WTC11 (cell line): ENCODE measurements around the gene GPR156. TPM values are rescaled to one million over a fixed set of nuclear protein-coding genes. Genes with fewer than 3 reads are reported as not detected.

Experiments
- ATAC-seq: fragments of 200-7000 bp; cut with Tn5 transposase; 2 replicates; pipeline ENCODE4 v1.10.0; 2021; ENCODE audit warnings: mild to moderate bottlenecking, moderate library complexity
- CTCF ChIA-PET: fragments of 300-600 bp; sonication (Branson Sonifier 250); formaldehyde crosslinking; loops from one replicate; lab custom pipeline; 2021; ENCODE audit warnings: antibody characterized with exemption; lab: Charles Lee
- POLR2A ChIA-PET: fragments of 350-600 bp; sonication (Branson Sonifier 250); formaldehyde crosslinking; loops from one replicate; lab custom pipeline; 2021; ENCODE audit warnings: antibody characterized with exemption; lab: Charles Lee
- DNase-seq: peaks from one replicate; pipeline ENCODE4 v3.0.0; 2021; ENCODE audit warnings: low spot score
- H3K27ac Mint-ChIP-seq: 2 replicates; pipeline ENCODE4 v1.8.0; 2021; ENCODE audit warnings: mixed read lengths
- H3K27me3 Mint-ChIP-seq: 2 replicates; pipeline ENCODE4 v1.8.0; 2021; ENCODE audit warnings: low read depth, mild to moderate bottlenecking, moderate library complexity, mixed read lengths
- H3K36me3 Mint-ChIP-seq: 2 replicates; pipeline ENCODE4 v1.8.0; 2021; ENCODE audit warnings: mixed read lengths
- H3K4me1 Mint-ChIP-seq: 2 replicates; pipeline ENCODE4 v1.8.0; 2022; ENCODE audit warnings: mixed read lengths
- H3K4me3 Mint-ChIP-seq: 2 replicates; pipeline ENCODE4 v1.8.0; 2021; ENCODE audit warnings: mild to moderate bottlenecking, moderate library complexity, mixed read lengths
- H3K9me3 Mint-ChIP-seq: 2 replicates; pipeline ENCODE4 v1.8.0; 2021; ENCODE audit warnings: mixed read lengths
- ATF1 ChIP-seq: sonication (generic); formaldehyde crosslinking; IDR thresholded peaks from 2 replicates; pipeline ENCODE4 v1.8.1; 2023; ENCODE audit warnings: mild to moderate bottlenecking, moderate library complexity, missing genetic modification reagents
- EMX1 ChIP-seq: fragments of 250-450 bp; sonication (Bioruptor Pico); IDR thresholded peaks from 2 replicates; pipeline ENCODE4 v1.8.0; 2021; ENCODE audit warnings: mild to moderate bottlenecking
- GTF2I ChIP-seq: fragments of 250-450 bp; sonication (Bioruptor Pico); conservative IDR thresholded peaks from 2 replicates; pipeline ENCODE4 v1.4.0; 2021; ENCODE audit warnings: mild to moderate bottlenecking
- NR2C2 ChIP-seq: sonication (generic); formaldehyde crosslinking; IDR thresholded peaks from 2 replicates; pipeline ENCODE4 v1.8.0; 2022; ENCODE audit warnings: mild to moderate bottlenecking, missing genetic modification reagents
- SOX15 ChIP-seq: fragments of 250-450 bp; sonication (Bioruptor Pico); IDR thresholded peaks from 2 replicates; pipeline ENCODE4 v1.9.0; 2021; ENCODE audit warnings: mild to moderate bottlenecking
- ZNF671 ChIP-seq: fragments of 250-450 bp; sonication (Bioruptor Pico); IDR thresholded peaks from 2 replicates; pipeline ENCODE4 v1.8.0; 2021; ENCODE audit warnings: mild to moderate bottlenecking
- total RNA-seq: library from RNA; stranded (reverse); gene quantifications from 3 replicates; pipeline ENCODE4 v1.2.3, GENCODE V29; 2021
- TF ChIP-seq, protein P1 (sequence below): sonication (generic); formaldehyde crosslinking; IDR thresholded peaks from 2 replicates; pipeline ENCODE4 v1.8.0; 2023; ENCODE audit warnings: missing genetic modification reagents, mild to moderate bottlenecking, borderline replicate concordance
- TF ChIP-seq, protein P2 (sequence below): sonication (generic); formaldehyde crosslinking; IDR thresholded peaks from 2 replicates; pipeline ENCODE4 v1.8.0; 2022; ENCODE audit warnings: mild to moderate bottlenecking, missing genetic modification reagents
- TF ChIP-seq, protein P3 (sequence below): fragments of 250-450 bp; sonication (Bioruptor Pico); IDR thresholded peaks from 2 replicates; pipeline ENCODE4 v1.9.0; 2021; ENCODE audit warnings: mild to moderate bottlenecking
- TF ChIP-seq, protein P4 (sequence below): sonication (generic); formaldehyde crosslinking; conservative IDR thresholded peaks from 2 replicates; pipeline ENCODE4 v1.8.1; 2022; ENCODE audit warnings: mild to moderate bottlenecking, missing genetic modification reagents
- TF ChIP-seq, protein P5 (sequence below): sonication (generic); formaldehyde crosslinking; IDR thresholded peaks from 2 replicates; pipeline ENCODE4 v1.8.1; 2022; ENCODE audit warnings: low read depth, mild to moderate bottlenecking, moderate library complexity, missing genetic modification reagents, borderline replicate concordance
- TF ChIP-seq, protein P6 (sequence below): sonication (generic); formaldehyde crosslinking; IDR thresholded peaks from 2 replicates; pipeline ENCODE4 v1.8.1; 2023; ENCODE audit warnings: mild to moderate bottlenecking, missing genetic modification reagents
- TF ChIP-seq, protein P7 (sequence below): fragments of 250-450 bp; sonication (Bioruptor Pico); IDR thresholded peaks from 2 replicates; pipeline ENCODE4 v2.1.2; 2022; ENCODE audit warnings: mild to moderate bottlenecking, moderate library complexity
- TF ChIP-seq, protein P8 (sequence below): sonication (generic); formaldehyde crosslinking; IDR thresholded peaks from 2 replicates; pipeline ENCODE4 v1.8.1; 2023; ENCODE audit warnings: mild to moderate bottlenecking, missing genetic modification reagents, moderate library complexity
- TF ChIP-seq, protein P9 (sequence below): sonication (generic); formaldehyde crosslinking; conservative IDR thresholded peaks from 2 replicates; pipeline ENCODE4 v1.8.1; 2023; ENCODE audit warnings: mild to moderate bottlenecking, low read depth, missing genetic modification reagents, moderate library complexity

GPR156 gene
- total RNA-seq, 1 experiment from 2014 or later, result 0.72 TPM

DNA sequence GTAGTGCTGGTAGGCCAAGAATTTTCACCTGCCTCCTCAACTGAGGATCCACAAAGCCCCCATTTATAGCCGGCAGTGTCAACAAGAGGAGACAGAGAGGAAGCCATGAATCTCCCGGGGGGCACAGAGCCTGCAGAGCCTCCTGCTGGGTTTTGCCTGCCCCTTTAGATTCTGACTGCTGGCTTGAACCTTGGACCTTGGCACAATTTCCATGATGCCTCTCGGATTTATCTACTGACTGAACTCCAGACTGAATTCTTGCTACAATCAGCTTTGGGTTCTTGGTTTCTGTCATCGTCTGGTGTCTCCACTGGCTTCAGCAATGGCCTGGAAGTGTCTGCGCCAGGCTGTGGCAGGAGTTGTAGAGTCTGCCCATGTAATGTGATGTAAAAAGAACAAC lies 80.7 kb downstream of the GPR156 start (continued):
- TF ChIP-seq, protein P1, sequence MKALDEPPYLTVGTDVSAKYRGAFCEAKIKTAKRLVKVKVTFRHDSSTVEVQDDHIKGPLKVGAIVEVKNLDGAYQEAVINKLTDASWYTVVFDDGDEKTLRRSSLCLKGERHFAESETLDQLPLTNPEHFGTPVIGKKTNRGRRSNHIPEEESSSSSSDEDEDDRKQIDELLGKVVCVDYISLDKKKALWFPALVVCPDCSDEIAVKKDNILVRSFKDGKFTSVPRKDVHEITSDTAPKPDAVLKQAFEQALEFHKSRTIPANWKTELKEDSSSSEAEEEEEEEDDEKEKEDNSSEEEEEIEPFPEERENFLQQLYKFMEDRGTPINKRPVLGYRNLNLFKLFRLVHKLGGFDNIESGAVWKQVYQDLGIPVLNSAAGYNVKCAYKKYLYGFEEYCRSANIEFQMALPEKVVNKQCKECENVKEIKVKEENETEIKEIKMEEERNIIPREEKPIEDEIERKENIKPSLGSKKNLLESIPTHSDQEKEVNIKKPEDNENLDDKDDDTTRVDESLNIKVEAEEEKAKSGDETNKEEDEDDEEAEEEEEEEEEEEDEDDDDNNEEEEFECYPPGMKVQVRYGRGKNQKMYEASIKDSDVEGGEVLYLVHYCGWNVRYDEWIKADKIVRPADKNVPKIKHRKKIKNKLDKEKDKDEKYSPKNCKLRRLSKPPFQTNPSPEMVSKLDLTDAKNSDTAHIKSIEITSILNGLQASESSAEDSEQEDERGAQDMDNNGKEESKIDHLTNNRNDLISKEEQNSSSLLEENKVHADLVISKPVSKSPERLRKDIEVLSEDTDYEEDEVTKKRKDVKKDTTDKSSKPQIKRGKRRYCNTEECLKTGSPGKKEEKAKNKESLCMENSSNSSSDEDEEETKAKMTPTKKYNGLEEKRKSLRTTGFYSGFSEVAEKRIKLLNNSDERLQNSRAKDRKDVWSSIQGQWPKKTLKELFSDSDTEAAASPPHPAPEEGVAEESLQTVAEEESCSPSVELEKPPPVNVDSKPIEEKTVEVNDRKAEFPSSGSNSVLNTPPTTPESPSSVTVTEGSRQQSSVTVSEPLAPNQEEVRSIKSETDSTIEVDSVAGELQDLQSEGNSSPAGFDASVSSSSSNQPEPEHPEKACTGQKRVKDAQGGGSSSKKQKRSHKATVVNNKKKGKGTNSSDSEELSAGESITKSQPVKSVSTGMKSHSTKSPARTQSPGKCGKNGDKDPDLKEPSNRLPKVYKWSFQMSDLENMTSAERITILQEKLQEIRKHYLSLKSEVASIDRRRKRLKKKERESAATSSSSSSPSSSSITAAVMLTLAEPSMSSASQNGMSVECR, result no peak
- TF ChIP-seq, protein P2, sequence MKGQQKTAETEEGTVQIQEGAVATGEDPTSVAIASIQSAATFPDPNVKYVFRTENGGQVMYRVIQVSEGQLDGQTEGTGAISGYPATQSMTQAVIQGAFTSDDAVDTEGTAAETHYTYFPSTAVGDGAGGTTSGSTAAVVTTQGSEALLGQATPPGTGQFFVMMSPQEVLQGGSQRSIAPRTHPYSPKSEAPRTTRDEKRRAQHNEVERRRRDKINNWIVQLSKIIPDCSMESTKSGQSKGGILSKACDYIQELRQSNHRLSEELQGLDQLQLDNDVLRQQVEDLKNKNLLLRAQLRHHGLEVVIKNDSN (CRISPR knock-in tag), result no peak
- TF ChIP-seq, protein P3, sequence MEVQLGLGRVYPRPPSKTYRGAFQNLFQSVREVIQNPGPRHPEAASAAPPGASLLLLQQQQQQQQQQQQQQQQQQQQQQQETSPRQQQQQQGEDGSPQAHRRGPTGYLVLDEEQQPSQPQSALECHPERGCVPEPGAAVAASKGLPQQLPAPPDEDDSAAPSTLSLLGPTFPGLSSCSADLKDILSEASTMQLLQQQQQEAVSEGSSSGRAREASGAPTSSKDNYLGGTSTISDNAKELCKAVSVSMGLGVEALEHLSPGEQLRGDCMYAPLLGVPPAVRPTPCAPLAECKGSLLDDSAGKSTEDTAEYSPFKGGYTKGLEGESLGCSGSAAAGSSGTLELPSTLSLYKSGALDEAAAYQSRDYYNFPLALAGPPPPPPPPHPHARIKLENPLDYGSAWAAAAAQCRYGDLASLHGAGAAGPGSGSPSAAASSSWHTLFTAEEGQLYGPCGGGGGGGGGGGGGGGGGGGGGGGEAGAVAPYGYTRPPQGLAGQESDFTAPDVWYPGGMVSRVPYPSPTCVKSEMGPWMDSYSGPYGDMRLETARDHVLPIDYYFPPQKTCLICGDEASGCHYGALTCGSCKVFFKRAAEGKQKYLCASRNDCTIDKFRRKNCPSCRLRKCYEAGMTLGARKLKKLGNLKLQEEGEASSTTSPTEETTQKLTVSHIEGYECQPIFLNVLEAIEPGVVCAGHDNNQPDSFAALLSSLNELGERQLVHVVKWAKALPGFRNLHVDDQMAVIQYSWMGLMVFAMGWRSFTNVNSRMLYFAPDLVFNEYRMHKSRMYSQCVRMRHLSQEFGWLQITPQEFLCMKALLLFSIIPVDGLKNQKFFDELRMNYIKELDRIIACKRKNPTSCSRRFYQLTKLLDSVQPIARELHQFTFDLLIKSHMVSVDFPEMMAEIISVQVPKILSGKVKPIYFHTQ, result no peak
- TF ChIP-seq GTF2I (CRISPR knock-in tag), result no peak
- TF ChIP-seq ZNF671, result no peak
- no peak for TF ChIP-seq NR2C2 (CRISPR knock-in tag)
- TF ChIP-seq, protein P4, sequence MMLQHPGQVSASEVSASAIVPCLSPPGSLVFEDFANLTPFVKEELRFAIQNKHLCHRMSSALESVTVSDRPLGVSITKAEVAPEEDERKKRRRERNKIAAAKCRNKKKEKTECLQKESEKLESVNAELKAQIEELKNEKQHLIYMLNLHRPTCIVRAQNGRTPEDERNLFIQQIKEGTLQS (CRISPR knock-in tag), result no peak
- TF ChIP-seq, protein P5, sequence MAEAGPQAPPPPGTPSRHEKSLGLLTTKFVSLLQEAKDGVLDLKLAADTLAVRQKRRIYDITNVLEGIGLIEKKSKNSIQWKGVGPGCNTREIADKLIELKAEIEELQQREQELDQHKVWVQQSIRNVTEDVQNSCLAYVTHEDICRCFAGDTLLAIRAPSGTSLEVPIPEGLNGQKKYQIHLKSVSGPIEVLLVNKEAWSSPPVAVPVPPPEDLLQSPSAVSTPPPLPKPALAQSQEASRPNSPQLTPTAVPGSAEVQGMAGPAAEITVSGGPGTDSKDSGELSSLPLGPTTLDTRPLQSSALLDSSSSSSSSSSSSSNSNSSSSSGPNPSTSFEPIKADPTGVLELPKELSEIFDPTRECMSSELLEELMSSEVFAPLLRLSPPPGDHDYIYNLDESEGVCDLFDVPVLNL (CRISPR knock-in tag), result no peak
- TF ChIP-seq, protein P6, sequence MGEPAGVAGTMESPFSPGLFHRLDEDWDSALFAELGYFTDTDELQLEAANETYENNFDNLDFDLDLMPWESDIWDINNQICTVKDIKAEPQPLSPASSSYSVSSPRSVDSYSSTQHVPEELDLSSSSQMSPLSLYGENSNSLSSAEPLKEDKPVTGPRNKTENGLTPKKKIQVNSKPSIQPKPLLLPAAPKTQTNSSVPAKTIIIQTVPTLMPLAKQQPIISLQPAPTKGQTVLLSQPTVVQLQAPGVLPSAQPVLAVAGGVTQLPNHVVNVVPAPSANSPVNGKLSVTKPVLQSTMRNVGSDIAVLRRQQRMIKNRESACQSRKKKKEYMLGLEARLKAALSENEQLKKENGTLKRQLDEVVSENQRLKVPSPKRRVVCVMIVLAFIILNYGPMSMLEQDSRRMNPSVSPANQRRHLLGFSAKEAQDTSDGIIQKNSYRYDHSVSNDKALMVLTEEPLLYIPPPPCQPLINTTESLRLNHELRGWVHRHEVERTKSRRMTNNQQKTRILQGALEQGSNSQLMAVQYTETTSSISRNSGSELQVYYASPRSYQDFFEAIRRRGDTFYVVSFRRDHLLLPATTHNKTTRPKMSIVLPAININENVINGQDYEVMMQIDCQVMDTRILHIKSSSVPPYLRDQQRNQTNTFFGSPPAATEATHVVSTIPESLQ (CRISPR knock-in tag), result no peak

DNA sequence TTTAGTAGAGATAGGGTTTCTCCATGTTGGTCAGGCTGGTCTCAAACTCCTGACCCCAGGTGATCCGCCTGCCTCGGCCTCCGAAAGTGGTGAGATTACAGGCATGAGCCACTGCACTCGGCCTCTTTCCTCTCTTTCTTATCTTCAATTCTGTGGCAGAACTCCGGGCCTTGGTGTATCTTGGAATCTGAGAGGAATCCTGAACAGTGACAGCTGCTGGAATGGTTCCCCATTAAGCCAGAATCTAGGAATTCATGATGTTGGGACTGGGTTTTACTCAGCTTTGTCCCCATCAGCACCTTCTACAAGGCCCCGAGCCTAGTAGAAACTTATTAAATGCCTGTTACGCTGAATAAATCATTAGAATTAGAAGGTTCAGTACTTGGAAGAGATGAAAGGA lies 81.4 kb downstream of the GPR156 start:
- H3K27ac Mint-ChIP-seq, result no peak overlapping the region
- no peaks in the 10 kb centered on the region for H3K27me3 Mint-ChIP-seq
- ChIA-PET CTCF (no interaction called here), POLR2A (no interaction called here)
- no peaks in the 10 kb centered on the region for H3K9me3 Mint-ChIP-seq
- no peak for DNase-seq
- H3K36me3 Mint-ChIP-seq, result no peaks in the 10 kb centered on the region
- ATAC-seq, result no peak
- no peak overlapping the region for H3K4me3 Mint-ChIP-seq
- peaks cover 3% of the 10 kb centered on the region; the same call in 1 of the 2 replicates for H3K4me1 Mint-ChIP-seq
- TF ChIP-seq, protein P7, sequence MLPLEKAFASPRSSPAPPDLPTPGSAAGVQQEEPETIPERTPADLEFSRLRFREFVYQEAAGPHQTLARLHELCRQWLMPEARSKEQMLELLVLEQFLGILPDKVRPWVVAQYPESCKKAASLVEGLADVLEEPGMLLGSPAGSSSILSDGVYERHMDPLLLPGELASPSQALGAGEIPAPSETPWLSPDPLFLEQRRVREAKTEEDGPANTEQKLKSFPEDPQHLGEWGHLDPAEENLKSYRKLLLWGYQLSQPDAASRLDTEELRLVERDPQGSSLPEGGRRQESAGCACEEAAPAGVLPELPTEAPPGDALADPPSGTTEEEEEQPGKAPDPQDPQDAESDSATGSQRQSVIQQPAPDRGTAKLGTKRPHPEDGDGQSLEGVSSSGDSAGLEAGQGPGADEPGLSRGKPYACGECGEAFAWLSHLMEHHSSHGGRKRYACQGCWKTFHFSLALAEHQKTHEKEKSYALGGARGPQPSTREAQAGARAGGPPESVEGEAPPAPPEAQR (CRISPR knock-in tag), result no peak
- TF ChIP-seq, protein P8, sequence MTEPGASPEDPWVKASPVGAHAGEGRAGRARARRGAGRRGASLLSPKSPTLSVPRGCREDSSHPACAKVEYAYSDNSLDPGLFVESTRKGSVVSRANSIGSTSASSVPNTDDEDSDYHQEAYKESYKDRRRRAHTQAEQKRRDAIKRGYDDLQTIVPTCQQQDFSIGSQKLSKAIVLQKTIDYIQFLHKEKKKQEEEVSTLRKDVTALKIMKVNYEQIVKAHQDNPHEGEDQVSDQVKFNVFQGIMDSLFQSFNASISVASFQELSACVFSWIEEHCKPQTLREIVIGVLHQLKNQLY (CRISPR knock-in tag), result no peak
- TF ChIP-seq ATF1 (CRISPR knock-in tag) (no peak), EMX1 (CRISPR knock-in tag) (no peak), SOX15 (no peak)
- TF ChIP-seq, protein P9, sequence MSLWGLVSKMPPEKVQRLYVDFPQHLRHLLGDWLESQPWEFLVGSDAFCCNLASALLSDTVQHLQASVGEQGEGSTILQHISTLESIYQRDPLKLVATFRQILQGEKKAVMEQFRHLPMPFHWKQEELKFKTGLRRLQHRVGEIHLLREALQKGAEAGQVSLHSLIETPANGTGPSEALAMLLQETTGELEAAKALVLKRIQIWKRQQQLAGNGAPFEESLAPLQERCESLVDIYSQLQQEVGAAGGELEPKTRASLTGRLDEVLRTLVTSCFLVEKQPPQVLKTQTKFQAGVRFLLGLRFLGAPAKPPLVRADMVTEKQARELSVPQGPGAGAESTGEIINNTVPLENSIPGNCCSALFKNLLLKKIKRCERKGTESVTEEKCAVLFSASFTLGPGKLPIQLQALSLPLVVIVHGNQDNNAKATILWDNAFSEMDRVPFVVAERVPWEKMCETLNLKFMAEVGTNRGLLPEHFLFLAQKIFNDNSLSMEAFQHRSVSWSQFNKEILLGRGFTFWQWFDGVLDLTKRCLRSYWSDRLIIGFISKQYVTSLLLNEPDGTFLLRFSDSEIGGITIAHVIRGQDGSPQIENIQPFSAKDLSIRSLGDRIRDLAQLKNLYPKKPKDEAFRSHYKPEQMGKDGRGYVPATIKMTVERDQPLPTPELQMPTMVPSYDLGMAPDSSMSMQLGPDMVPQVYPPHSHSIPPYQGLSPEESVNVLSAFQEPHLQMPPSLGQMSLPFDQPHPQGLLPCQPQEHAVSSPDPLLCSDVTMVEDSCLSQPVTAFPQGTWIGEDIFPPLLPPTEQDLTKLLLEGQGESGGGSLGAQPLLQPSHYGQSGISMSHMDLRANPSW, result no peak
